ENCODE results near the gene YLPM1. TPM values are rescaled to one million over a fixed set of nuclear protein-coding genes. Genes with fewer than 3 reads are reported as not detected.

YLPM1 gene
- total and polyA plus RNA-seq, 10 of the 15 experiments (the other 5 are each of a cell fraction or from before 2014, with no cell fraction given): 11.1 to 48.2 (median 18.0) TPM

- ChIA-PET SMC1A (ENCODE audit: uncharacterized antibody, unreplicated experiment) (interaction anchor here (0.7 kb wide), 1 partner anchor 127 kb away, joined by 3 read pairs; no protein-coding TSS in a partner anchor), POLR2A (no interaction called here), CTCF (interaction anchor here (0.8 to 1.2 kb wide), 4 partner anchors 9 to 142 kb away, joined by 3 to 5 read pairs (median 3); partner anchors contain the start of genes LTBP2 and YLPM1), RAD21 (ENCODE audit: unreplicated experiment) (no interaction called here)
- Histone ChIP-seq H3K9me3 (replicated peaks; ENCODE audit: control insufficient read depth, insufficient read depth, low read length) (peaks cover 1% of the 10 kb centered on the region; the same call in 2 of the 3 replicates), H2AFZ (ENCODE audit: control insufficient read depth, low read depth, low read length) (no peak overlapping the region), H3K4me1 (ENCODE audit: control insufficient read depth, insufficient read depth, low read length) (no peaks in the 10 kb centered on the region), H3K4me2 (ENCODE audit: control insufficient read depth, insufficient read depth) (no peak overlapping the region), H3K9ac (ENCODE audit: control insufficient read depth, insufficient read depth, low read length) (no peak overlapping the region), H3K36me3 (ENCODE audit: control insufficient read depth in 2 of 2, insufficient read depth in 2 of 2, low read length in 1 of 2) (no peaks in the 10 kb centered on the region), H3K79me2 (ENCODE audit: control insufficient read depth, insufficient read depth, low read length) (no peaks in the 10 kb centered on the region), H4K20me1 (ENCODE audit: control insufficient read depth, insufficient read depth) (no peaks in the 10 kb centered on the region), H3K27ac (ENCODE audit: control insufficient read depth, insufficient read depth) (no peak overlapping the region), H3K4me3 (no peak overlapping the region), H3K27me3 (replicated peaks in 1 of 2; ENCODE audit: control insufficient read depth in 2 of 2, insufficient read depth in 2 of 2, low read length in 1 of 2) (no peaks in the 10 kb centered on the region)
- intact Hi-C loops (cut with micrococcal nuclease; ENCODE audit: unreplicated experiment) (no loop called here), in situ Hi-C loops (cut with MboI) (no loop called here)
- FAIRE-seq (no peak), DNase-seq (ENCODE audit: low read depth, low spot score) (no peak), ATAC-seq (no peak)
- WGBS (ENCODE audit: insufficient coverage, insufficient replicate concordance, low lambda C conversion rate, missing lambda C conversion rate): 26% methylated on average over 2 of the region's 2 CpGs
- no TSS peak for BruUV-seq (replicated peaks)
- TF ChIP-seq DPF2 (IDR thresholded peaks at IDR 0.05): no peak
Observed at GRCh38 chr14:74754157-74754556, 9.0 kb upstream of the YLPM1 start.

- in situ Hi-C loops (cut with MboI): no loop called here
- H3K4me1 ChIP-seq (ENCODE audit: control insufficient read depth, insufficient read depth, low read length): no peaks in the 10 kb centered on the region
- intact Hi-C loops (cut with micrococcal nuclease; ENCODE audit: unreplicated experiment): no loop called here
- no peaks in the 10 kb centered on the region for H3K36me3 ChIP-seq (ENCODE audit: control insufficient read depth in 2 of 2, insufficient read depth in 2 of 2, low read length in 1 of 2)
- no peak for ATAC-seq
- SMC1A ChIA-PET (ENCODE audit: uncharacterized antibody, unreplicated experiment): no interaction called here
- BruUV-seq (replicated peaks): no TSS peak
- H3K9ac ChIP-seq (ENCODE audit: control insufficient read depth, insufficient read depth, low read length): no peak overlapping the region
- no peak overlapping the region for H2AFZ ChIP-seq (ENCODE audit: control insufficient read depth, low read depth, low read length)
- no peaks in the 10 kb centered on the region for H4K20me1 ChIP-seq (ENCODE audit: control insufficient read depth, insufficient read depth)
- H3K9me3 ChIP-seq (replicated peaks; ENCODE audit: control insufficient read depth, insufficient read depth, low read length): peaks cover 1% of the 10 kb centered on the region; the same call in 2 of the 3 replicates
- no peaks in the 10 kb centered on the region for H3K79me2 ChIP-seq (ENCODE audit: control insufficient read depth, insufficient read depth, low read length)
- no peak overlapping the region for H3K4me2 ChIP-seq (ENCODE audit: control insufficient read depth, insufficient read depth)
- CTCF ChIA-PET: interaction anchor here (1.0 to 1.2 kb wide), 3 partner anchors 8 to 119 kb away, joined by 3 to 5 read pairs (median 3); partner anchors contain the start of gene YLPM1
- H3K4me3 ChIP-seq: no peak overlapping the region
- RAD21 ChIA-PET (ENCODE audit: unreplicated experiment): no interaction called here
- no peaks in the 10 kb centered on the region for H3K27me3 ChIP-seq (replicated peaks in 1 of 2; ENCODE audit: control insufficient read depth in 2 of 2, insufficient read depth in 2 of 2, low read length in 1 of 2)
- 53% methylated on average over 7 of the region's 7 CpGs for WGBS (ENCODE audit: insufficient coverage, insufficient replicate concordance, low lambda C conversion rate, missing lambda C conversion rate)
- FAIRE-seq: no peak
- DNase-seq (ENCODE audit: low read depth, low spot score): no peak
- POLR2A ChIA-PET: interaction anchor here (0.5 kb wide), 1 partner anchor 105 kb away, joined by 3 read pairs; no protein-coding TSS in a partner anchor
- H3K27ac ChIP-seq (ENCODE audit: control insufficient read depth, insufficient read depth): no peak overlapping the region
- TF ChIP-seq NKRF (conservative IDR thresholded peaks at IDR 0.05): no peak
- no peak for TF ChIP-seq ETV6 (conservative IDR thresholded peaks at IDR 0.05 in 1 of 2, IDR thresholded peaks at IDR 0.05 in 1 of 2; ENCODE audit: borderline replicate concordance in 1 of 2, low read depth in 1 of 2)
- TF ChIP-seq TCF3 (IDR thresholded peaks at IDR 0.05; ENCODE audit: borderline replicate concordance, insufficient read depth, low read depth, low read length): no peak
- no peak for TF ChIP-seq CHD2 (IDR thresholded peaks at IDR 0.05; ENCODE audit: borderline replicate concordance, low read depth, low read length)
- no peak for TF ChIP-seq TCF7 (IDR thresholded peaks at IDR 0.05; ENCODE audit: borderline replicate concordance)
- no peak for TF ChIP-seq MYC (IDR thresholded peaks at IDR 0.05; ENCODE audit: insufficient read depth, insufficient read length, insufficient replicate concordance, low read length, severe bottlenecking)
- no peak for TF ChIP-seq MLLT1 (IDR thresholded peaks at IDR 0.05)
- no peak for TF ChIP-seq ELK1 (IDR thresholded peaks at IDR 0.05; ENCODE audit: low read depth, low read length)
- no peak for TF ChIP-seq BCL3 (IDR thresholded peaks at IDR 0.05; ENCODE audit: borderline replicate concordance, insufficient read depth, low read depth, low read length, poor library complexity, severe bottlenecking)
Observed at GRCh38 chr14:74754899-74755298, 8.2 kb upstream of the YLPM1 start.
